DOHH2 (cell line): ENCODE data around the gene TMEM41B.

Experiments
- H3F3A ChIP-seq: fragments of 200-600 bp; sonication (generic), shearing (Covaris generic); 2 replicates; pipeline ENCODE4 v1.6.0; 2016; ENCODE audit warnings: antibody characterized with exemption, mild to moderate bottlenecking; ENCODE audit not compliant: control insufficient read depth, insufficient read depth
- H3K27ac ChIP-seq: fragments of 200-600 bp; sonication (generic); 2 replicates; pipeline ENCODE4 v1.5.1; 2014; ENCODE audit warnings: low read depth, mild to moderate bottlenecking, low read length, moderate library complexity
- H3K27me3 ChIP-seq: fragments of 200-600 bp; sonication (generic); 2 replicates; pipeline ENCODE4 v1.6.1; 2014; ENCODE audit warnings: mild to moderate bottlenecking, low read length, mixed read lengths; ENCODE audit not compliant: control insufficient read depth
- H3K36me3 ChIP-seq: fragments of 200-600 bp; sonication (generic); 2 replicates; pipeline ENCODE4 v1.6.1; 2014; ENCODE audit warnings: mild to moderate bottlenecking, low read length, moderate library complexity, mixed read lengths; ENCODE audit not compliant: control insufficient read depth
- H3K4me1 ChIP-seq: fragments of 200-600 bp; sonication (generic); 2 replicates; pipeline ENCODE4 v1.6.1; 2014; ENCODE audit warnings: mild to moderate bottlenecking, low read length, mixed read lengths; ENCODE audit not compliant: control insufficient read depth
- H3K4me2 ChIP-seq: fragments of 200-600 bp; sonication (generic); 2 replicates; pipeline ENCODE4 v1.6.0; 2014; ENCODE audit warnings: mild to moderate bottlenecking, low read length, moderate library complexity
- H3K4me3 ChIP-seq: fragments of 200-600 bp; sonication (generic); 2 replicates; pipeline ENCODE4 v1.5.1; 2014; ENCODE audit warnings: mild to moderate bottlenecking, low read length, mixed read lengths
- H3K79me2 ChIP-seq: fragments of 200-600 bp; sonication (generic); 2 replicates; pipeline ENCODE4 v1.6.1; 2014; ENCODE audit warnings: mild to moderate bottlenecking, low read length, mixed read lengths; ENCODE audit not compliant: control insufficient read depth
- H3K9me2 ChIP-seq: fragments of 200-600 bp; sonication (generic); replicated peaks from 2 replicates; pipeline ENCODE4 v1.6.1; 2014; ENCODE audit warnings: mild to moderate bottlenecking, low read length, mixed read lengths; ENCODE audit not compliant: control insufficient read depth
- H3K9me3 ChIP-seq: fragments of 200-600 bp; sonication (generic); 2 replicates; pipeline ENCODE4 v1.6.1; 2014; ENCODE audit warnings: antibody characterized with exemption, low read length, mixed read lengths; ENCODE audit not compliant: control insufficient read depth, insufficient read depth
- H4K20me1 ChIP-seq: fragments of 200-600 bp; sonication (generic); 2 replicates; pipeline ENCODE4 v1.6.0; 2014; ENCODE audit warnings: low read depth, mild to moderate bottlenecking, antibody characterized with exemption, low read length, moderate library complexity; ENCODE audit not compliant: control insufficient read depth, insufficient read depth
- CTCF ChIP-seq: fragments of 200-600 bp; sonication (generic); IDR thresholded peaks from one replicate; pipeline ENCODE4 v1.5.1; 2014; ENCODE audit warnings: antibody characterized with exemption, mild to moderate bottlenecking, low read depth, low read length; ENCODE audit not compliant: poor library complexity, severe bottlenecking
- EZH2phosphoT487 ChIP-seq: fragments of 200-600 bp; sonication (generic); IDR thresholded peaks from 2 replicates; pipeline ENCODE4 v1.6.1; 2017; ENCODE audit warnings: borderline replicate concordance, mild to moderate bottlenecking, antibody characterized with exemption, low read length, moderate library complexity, mixed read lengths

Gene TMEM41B

GRCh38 chr11:9310485-9311090 lies 3.8 kb downstream of the TMEM41B start:
- TF ChIP-seq EZH2phosphoT487 (no peak), CTCF (no peak)
- Histone ChIP-seq H3K4me1 (peaks cover 22% of the 10 kb centered on the region), H3K79me2 (peaks cover 86% of the 10 kb centered on the region), H3F3A (no peaks in the 10 kb centered on the region), H3K4me2 (no peak overlapping the region), H3K9me3 (no peaks in the 10 kb centered on the region), H3K9me2 (no peaks in the 10 kb centered on the region), H3K36me3 (0 out of 2 replicates have a peak, but pooled peaks cover 2% of the 10 kb centered on the region), H3K27me3 (no peaks in the 10 kb centered on the region), H3K27ac (no peak overlapping the region), H3K4me3 (no peak overlapping the region), H4K20me1 (no peaks in the 10 kb centered on the region)

DNA sequence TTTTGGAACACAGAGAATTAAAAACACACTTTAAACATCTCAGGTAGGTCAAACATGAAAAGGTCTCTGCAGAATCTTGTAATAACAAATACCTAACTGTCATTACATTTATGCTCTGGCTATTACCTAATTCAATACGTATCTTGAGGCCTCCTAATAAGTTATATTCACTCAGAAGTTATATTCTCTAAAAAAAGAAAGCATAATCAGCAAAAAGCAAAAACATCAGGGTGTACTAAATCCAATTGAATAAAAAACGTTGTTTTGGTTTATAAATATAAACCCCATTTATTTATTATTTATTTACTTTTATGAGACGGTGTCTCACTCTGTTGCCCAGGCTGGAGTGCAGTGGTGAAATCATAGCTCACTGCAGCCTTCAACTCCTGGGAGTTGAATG lies 10.2 kb downstream of the TMEM41B start:
- no peak for TF ChIP-seq EZH2phosphoT487
- no peak for TF ChIP-seq CTCF
- Histone ChIP-seq H4K20me1 (no peaks in the 10 kb centered on the region), H3K9me2 (no peaks in the 10 kb centered on the region), H3K4me2 (no peak overlapping the region), H3K36me3 (no peaks in the 10 kb centered on the region), H3K27me3 (no peaks in the 10 kb centered on the region), H3K4me3 (no peak overlapping the region), H3K79me2 (peaks cover 77% of the 10 kb centered on the region), H3K27ac (no peak overlapping the region), H3K9me3 (no peaks in the 10 kb centered on the region), H3K4me1 (no peaks in the 10 kb centered on the region), H3F3A (no peaks in the 10 kb centered on the region)

DNA sequence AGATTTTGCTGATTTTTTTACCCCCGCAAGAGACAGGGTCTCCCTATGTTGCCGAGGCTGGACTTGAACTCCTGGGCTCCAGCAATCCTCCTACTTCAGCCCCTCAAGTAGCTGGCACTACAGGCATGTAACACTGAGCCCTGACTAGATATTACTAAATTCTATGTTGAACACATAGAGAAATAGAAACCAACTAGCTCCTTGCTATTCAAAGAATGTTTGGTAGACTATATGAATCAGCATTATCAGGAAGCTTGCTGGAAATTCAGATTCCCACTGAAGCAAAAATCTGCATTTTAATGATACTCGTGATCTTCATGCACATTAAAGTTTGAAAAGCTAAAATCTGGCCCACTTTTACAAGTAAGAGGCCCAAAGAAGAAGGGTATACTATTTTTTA lies 11.9 kb downstream of the TMEM41B start:
- H4K20me1 ChIP-seq = no peaks in the 10 kb centered on the region
- H3K27ac ChIP-seq = no peak overlapping the region
- no peaks in the 10 kb centered on the region for H3K9me3 ChIP-seq
- H3F3A ChIP-seq = no peaks in the 10 kb centered on the region
- peaks cover 65% of the 10 kb centered on the region for H3K79me2 ChIP-seq
- TF ChIP-seq EZH2phosphoT487 (no peak), CTCF (no peak)
- no peaks in the 10 kb centered on the region for H3K27me3 ChIP-seq
- H3K4me3 ChIP-seq = no peak overlapping the region
- no peaks in the 10 kb centered on the region for H3K4me1 ChIP-seq
- H3K4me2 ChIP-seq = no peak overlapping the region
- H3K36me3 ChIP-seq = peaks cover 3% of the 10 kb centered on the region
- no peaks in the 10 kb centered on the region for H3K9me2 ChIP-seq
